IMR-90 (cell line): ENCODE results near the gene DPYD. TPM values are rescaled to one million over a fixed set of nuclear protein-coding genes. Genes with fewer than 3 reads are reported as not detected.

Source experiments
- ATAC-seq: fragments of 200-7000 bp; cut with Tn5 transposase; 2 replicates; pipeline ENCODE4 v1.9.1; 2020; ENCODE audit warnings: low read depth, mild to moderate bottlenecking, moderate library complexity
- BruUV-seq: library from RNA; stranded (reverse); fragments of 400-500 nt; replicated peaks from 2 replicates; lab custom pipeline; 2021; lab: Mats Ljungman, UMichigan
- CTCF ChIA-PET: fragments of 300-600 bp; formaldehyde crosslinking; extraction: SDS; loops from one replicate; lab custom pipeline; 2021; ENCODE audit warnings: antibody characterized with exemption; lab: Yijun Ruan, JAX
- POLR2A ChIA-PET: fragments of 300-600 bp; sonication (Branson Sonifier 250); formaldehyde crosslinking; loops from one replicate; lab custom pipeline; 2022; ENCODE audit warnings: antibody characterized with exemption; ENCODE audit not compliant: unreplicated experiment; lab: Charles Lee
- DNase-seq: peaks from one replicate; pipeline ENCODE4 v3.0.0; 2013
- H2AFZ ChIP-seq: replicated peaks from 2 replicates; pipeline ENCODE3; 2013; ENCODE audit warnings: low read length, mild to moderate bottlenecking; ENCODE audit not compliant: poor library complexity
- H2AK5ac ChIP-seq: 2 replicates; pipeline ENCODE4 v1.6.1; 2013; ENCODE audit warnings: low read depth, low read length, inconsistent platforms
- H2AK9ac ChIP-seq: replicated peaks from 2 replicates; pipeline ENCODE3; 2013; ENCODE audit warnings: mild to moderate bottlenecking, low read depth, low read length, moderate library complexity; ENCODE audit not compliant: poor library complexity
- H2BK120ac ChIP-seq: 2 replicates; pipeline ENCODE4 v1.6.1; 2013; ENCODE audit warnings: low read depth, low read length, inconsistent platforms
- H2BK15ac ChIP-seq: 3 replicates; pipeline ENCODE4 v1.6.1; 2013; ENCODE audit warnings: low read depth, low read length, inconsistent platforms
- H2BK20ac ChIP-seq: 2 replicates; pipeline ENCODE4 v1.6.1; 2013; ENCODE audit warnings: low read depth, mild to moderate bottlenecking, inconsistent platforms, low read length, moderate library complexity
- H2BK5ac ChIP-seq: 2 replicates; pipeline ENCODE4 v1.6.1; 2013; ENCODE audit warnings: mild to moderate bottlenecking, low read depth, low read length, inconsistent platforms; ENCODE audit not compliant: poor library complexity, severe bottlenecking
- H3K14ac ChIP-seq: replicated peaks from 2 replicates; pipeline ENCODE4 v1.6.1; 2013; ENCODE audit warnings: low read depth, low read length, inconsistent platforms
- H3K18ac ChIP-seq: 2 replicates; pipeline ENCODE4 v1.6.1; 2013; ENCODE audit warnings: low read depth, low read length, control low read depth
- H3K23ac ChIP-seq: 2 replicates; pipeline ENCODE4 v1.6.1; 2013; ENCODE audit warnings: low read depth, low read length, inconsistent platforms
- H3K27ac ChIP-seq: 2 replicates; pipeline ENCODE4 v1.5.1; 2013; ENCODE audit warnings: mild to moderate bottlenecking, control low read depth, low read length; ENCODE audit not compliant: insufficient read depth
- H3K27me3 ChIP-seq: 2 replicates; pipeline ENCODE4 v1.6.1; 2013; ENCODE audit warnings: low read length; ENCODE audit not compliant: control insufficient read depth, insufficient read depth
- H3K36me3 ChIP-seq: 2 replicates; pipeline ENCODE4 v1.6.1; 2013; ENCODE audit warnings: low read length, mixed read lengths; ENCODE audit not compliant: control insufficient read depth, insufficient read depth
- H3K4ac ChIP-seq: 2 replicates; pipeline ENCODE4 v1.6.1; 2013; ENCODE audit warnings: low read depth, low read length, inconsistent platforms
- H3K4me1 ChIP-seq: 2 replicates; pipeline ENCODE4 v1.6.1; 2013; ENCODE audit warnings: low read length, mixed read lengths; ENCODE audit not compliant: control insufficient read depth, insufficient read depth
- H3K4me2 ChIP-seq: 2 replicates; pipeline ENCODE4 v1.6.1; 2013; ENCODE audit warnings: low read depth, mild to moderate bottlenecking, control low read depth, low read length, moderate library complexity
- H3K4me3 ChIP-seq: 2 replicates; pipeline ENCODE4 v1.5.1; 2013; ENCODE audit warnings: low read depth, mild to moderate bottlenecking, control low read depth, low read length, moderate library complexity; ENCODE audit not compliant: insufficient read depth
- H3K56ac ChIP-seq: 2 replicates; pipeline ENCODE4 v1.6.1; 2013; ENCODE audit warnings: low read length, inconsistent platforms; ENCODE audit not compliant: insufficient read depth; ENCODE audit errors: extremely low read depth
- H3K79me1 ChIP-seq, 2 experiments: 2 replicates each; pipeline ENCODE4 v1.6.1; 2013; ENCODE audit warnings: low read length in 2 of 2, inconsistent platforms in 1 of 2, low read depth in 1 of 2
- H3K9ac ChIP-seq: 2 replicates; pipeline ENCODE4 v1.6.1; 2013; ENCODE audit warnings: low read depth, low read length, control low read depth
- H3K9me1 ChIP-seq: 2 replicates; pipeline ENCODE4 v1.6.1; 2013; ENCODE audit warnings: low read length, inconsistent platforms; ENCODE audit not compliant: insufficient read depth
- H3K9me3 ChIP-seq: 2 replicates; pipeline ENCODE4 v1.6.1; 2013; ENCODE audit warnings: low read length; ENCODE audit not compliant: control insufficient read depth, insufficient read depth
- H4K20me1 ChIP-seq: 2 replicates; pipeline ENCODE4 v1.6.1; 2013; ENCODE audit warnings: low read length, inconsistent platforms; ENCODE audit not compliant: insufficient read depth
- H4K5ac ChIP-seq: 2 replicates; pipeline ENCODE4 v1.6.1; 2013; ENCODE audit warnings: mild to moderate bottlenecking, low read depth, low read length, control low read depth
- H4K8ac ChIP-seq, 2 experiments: 2 replicates each; pipeline ENCODE4 v1.6.1; 2013; ENCODE audit warnings: low read depth in 2 of 2, low read length in 2 of 2, control low read depth in 1 of 2, inconsistent platforms in 1 of 2
- H4K91ac ChIP-seq: 2 replicates; pipeline ENCODE4 v1.6.1; 2013; ENCODE audit warnings: low read depth, low read length, inconsistent platforms; ENCODE audit not compliant: insufficient read depth
- BHLHE40 ChIP-seq: fragments of 150-350 bp; IDR thresholded peaks from 2 replicates; pipeline ENCODE4 v1.6.1; 2016; ENCODE audit warnings: mild to moderate bottlenecking, low read depth, low read length
- NFE2L2 ChIP-seq: fragments of 150-350 bp; IDR thresholded peaks from 2 replicates; pipeline ENCODE4 v1.6.1; 2016; ENCODE audit warnings: low read depth, mild to moderate bottlenecking, low read length
- RFX5 ChIP-seq: IDR thresholded peaks from 2 replicates; pipeline ENCODE4 v1.8.0; 2012; ENCODE audit warnings: low read depth, mild to moderate bottlenecking, low read length, moderate library complexity
- WGBS, 2 experiments: methylation state at CpG; one replicate each; pipeline versions ENCODE4 v1.1.5 to v1.1.7; 2013; ENCODE audit warnings: missing lambda C conversion rate in 2 of 2; ENCODE audit not compliant: insufficient read length in 1 of 2; ENCODE audit errors: extremely low coverage in 2 of 2; 5-methylcytosine and 5-hydroxymethylcytosine counted together
- dilution Hi-C: fragments of 300-500 bp; cut with HindIII; formaldehyde crosslinking; loops from one replicate; pipeline ENCODE4 v1.14.3; 2018; ENCODE audit warnings: low sequenced_read_pairs; ENCODE audit not compliant: unreplicated experiment
- in situ Hi-C: fragments of 300-500 bp; cut with MboI; formaldehyde crosslinking; loops from 3 replicates; pipeline ENCODE4 v1.14.3; 2019; ENCODE audit warnings: low sequenced_read_pairs, inconsistent platforms, mixed read lengths
- intact Hi-C: fragments of 100-400 bp; cut with micrococcal nuclease; formaldehyde crosslinking; loops from 2 replicates; pipeline ENCODE4 v1.10.0; 2022
- polyA plus RNA-seq, 3 experiments: library from polyadenylated mRNA; depleted of rRNA; stranded (reverse); fragments of >200 nt; gene quantifications; 2 replicates each; pipeline ENCODE4 v1.2.3, GENCODE V29; 2012; ENCODE audit warnings: low replicate concordance in 1 of 3
- total RNA-seq: library from RNA; depleted of rRNA; stranded (reverse); fragments of >200 nt; gene quantifications from 2 replicates; pipeline ENCODE4 v1.2.3, GENCODE V29; 2012

The DPYD gene
- total and polyA plus RNA-seq, 2 of the 4 experiments (the other 2 are of a cell fraction), result 9.3 to 47.3 TPM

DNA sequence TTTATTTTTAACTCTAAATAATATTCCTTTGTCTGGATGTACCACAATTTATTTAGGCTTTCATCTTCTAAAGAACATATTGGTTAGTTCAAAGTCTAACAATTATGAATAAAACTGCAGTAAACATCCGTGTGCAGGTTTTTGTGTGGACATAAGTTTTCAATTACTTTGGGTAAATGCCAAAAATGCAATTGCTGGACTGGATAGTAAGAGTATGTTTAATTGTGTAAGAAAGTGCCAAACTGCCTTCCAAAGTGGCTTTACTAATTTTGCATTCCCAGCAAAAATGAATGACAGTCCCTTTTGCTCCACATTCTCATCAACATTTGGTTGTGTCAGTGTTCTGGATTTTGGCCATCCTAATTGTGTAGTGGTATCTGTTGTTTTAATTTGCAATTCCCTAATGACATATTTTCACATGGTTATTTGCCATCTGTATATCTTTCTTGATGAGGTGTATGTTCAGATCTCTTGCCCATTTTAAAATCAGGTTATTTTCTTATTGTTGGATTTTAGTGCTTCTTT, 113.8 kb downstream of the DPYD start:
- Histone ChIP-seq H3K18ac (no peak overlapping the region), H3K9me3 (no peaks in the 10 kb centered on the region), H4K5ac (no peak overlapping the region), H2BK20ac (no peak overlapping the region), H2BK5ac (no peak overlapping the region), H3K27ac (no peak overlapping the region), H2AK5ac (no peak overlapping the region), H3K36me3 (no peaks in the 10 kb centered on the region), H4K8ac (no peak overlapping the region), H2BK15ac (no peak overlapping the region), H2BK120ac (no peak overlapping the region), H3K23ac (no peak overlapping the region), H3K79me1 (no peaks in the 10 kb centered on the region), H3K4me2 (no peak overlapping the region), H3K14ac (no peak overlapping the region; the same call in 1 of the 2 replicates), H3K56ac (no peak overlapping the region), H2AK9ac (no peak overlapping the region), H3K9me1 (no peaks in the 10 kb centered on the region), H3K9ac (no peak overlapping the region), H3K4ac (no peak overlapping the region), H3K4me1 (peaks cover 2% of the 10 kb centered on the region), H3K27me3 (no peaks in the 10 kb centered on the region), H4K20me1 (no peaks in the 10 kb centered on the region), H4K91ac (no peak overlapping the region), H3K4me3 (no peak overlapping the region), H2AFZ (no peak overlapping the region)
- ATAC-seq (no peak), DNase-seq (no peak)
- TF ChIP-seq NFE2L2 (no peak), RFX5 (no peak), BHLHE40 (no peak)
- CTCF ChIA-PET, result no interaction called here
- BruUV-seq, result no TSS peak
- no CpG with 5 or more reads among the region's 1 CpG for WGBS, 2 experiments
- intact Hi-C loops (no loop called here), in situ Hi-C loops (loop anchor here (25.0 kb wide), 1 partner anchor 570 kb away; no protein-coding TSS in a partner anchor), dilution Hi-C loops (no loop called here)
- POLR2A ChIA-PET, result no interaction called here
